Measurements from ENCODE around the gene GOLGA6L6.
"Not testable (repeated sequence)": the region's sequence is repeated elsewhere in the genome, so short reads cannot be mapped to it uniquely, and the experiment has no call there.

The GOLGA6L6 gene

DNA sequence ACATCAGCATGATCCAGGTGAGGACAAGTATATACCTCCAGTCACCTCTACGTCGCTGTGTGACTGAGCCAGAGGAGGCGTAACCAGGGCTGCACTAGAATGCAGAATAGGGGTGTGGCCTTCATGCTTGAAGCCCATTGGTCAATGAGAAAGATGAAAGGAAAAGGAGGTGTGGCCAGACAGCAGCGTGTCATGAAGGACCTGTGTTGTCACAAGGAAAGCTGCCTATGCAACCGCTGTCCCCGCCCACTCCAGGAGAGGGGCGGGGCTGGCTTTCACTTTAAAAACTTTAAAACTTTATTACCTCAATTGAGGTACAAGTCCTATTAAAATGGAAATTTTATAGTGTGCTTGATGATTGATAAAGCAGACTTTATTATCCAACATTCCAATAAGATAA, at the start of gene GOLGA6L6:
TSS of gene GOLGA6L6 (minus strand) at position 101 of the 400 bp plus-strand sequence. CDS start at position 10, 91 bp downstream.
- not testable (repeated sequence) for DNase-seq (ENCODE audit: low spot score)

DNA sequence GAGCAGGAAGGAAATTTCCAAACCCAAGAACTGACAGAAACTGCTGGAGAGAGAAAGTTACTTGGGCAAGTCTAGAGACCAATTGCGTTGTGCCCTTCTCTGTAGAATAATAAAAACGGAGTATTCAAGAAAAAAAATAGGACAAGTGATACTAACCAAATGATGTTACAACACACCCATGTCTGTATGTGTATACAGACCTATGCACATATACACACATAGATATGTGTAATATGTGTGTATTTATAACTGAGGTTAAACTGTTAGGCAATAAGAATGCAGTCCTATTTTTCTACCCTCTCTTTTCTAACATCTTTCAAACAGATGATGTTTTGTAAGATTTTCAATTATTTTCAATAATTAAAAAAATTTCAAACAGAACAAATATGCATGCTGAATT, 48.5 kb upstream of the GOLGA6L6 start:
- not testable (repeated sequence) for DNase-seq (ENCODE audit: low spot score)

DNA sequence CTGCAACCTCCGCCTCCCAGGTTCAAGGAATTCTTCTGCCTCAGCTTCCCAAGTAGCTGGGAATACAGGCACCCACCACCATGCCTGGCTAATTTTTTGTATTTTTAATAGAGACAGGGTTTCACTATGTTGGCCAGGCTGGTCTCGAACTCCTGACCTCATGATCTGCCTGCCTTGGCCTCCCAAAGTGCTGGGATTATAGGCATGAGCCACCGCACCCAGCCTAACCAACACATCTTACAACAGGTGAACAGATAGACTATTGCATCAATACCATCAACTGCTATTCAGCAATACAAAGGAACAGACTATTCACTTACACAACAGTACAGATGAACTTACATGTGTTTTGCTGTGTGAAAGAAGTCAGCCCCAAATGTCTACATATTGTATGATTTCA, 45.2 kb upstream of the GOLGA6L6 start:
- DNase-seq (ENCODE audit: low spot score), result not testable (repeated sequence)

GRCh38 chr15:20582726-20583115, 41.1 kb upstream of the GOLGA6L6 start:
- not testable (repeated sequence) for DNase-seq (ENCODE audit: low spot score)

- DNase-seq (ENCODE audit: low spot score), result not testable (repeated sequence)
These were observed 40.6 kb upstream of the GOLGA6L6 start for GRCh38 chr15:20582109-20582725.

GRCh38 chr15:20581261-20582108, 39.9 kb upstream of the GOLGA6L6 start:
- DNase-seq (ENCODE audit: low spot score), result not testable (repeated sequence)

DNA sequence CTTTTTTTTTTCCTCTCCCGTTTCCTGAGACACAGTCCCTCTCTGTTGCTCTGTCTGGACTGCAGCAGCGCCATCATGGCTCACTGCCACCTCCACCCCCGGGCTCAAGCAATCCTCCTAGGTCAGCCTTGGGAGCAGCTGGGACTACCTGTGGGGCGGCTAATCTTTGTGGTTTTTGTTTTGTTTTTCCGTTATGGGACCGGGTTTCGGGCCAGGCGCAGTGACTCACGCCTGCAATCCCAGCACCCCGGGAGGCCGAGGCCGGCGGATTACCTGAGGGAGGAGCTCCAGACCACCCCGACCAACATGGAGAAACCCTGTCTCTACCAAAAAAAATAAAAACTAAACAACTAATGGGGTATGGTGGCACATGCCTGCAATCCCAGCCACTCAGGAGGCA, 38.1 kb upstream of the GOLGA6L6 start:
- DNase-seq (ENCODE audit: low spot score), result not testable (repeated sequence)

- not testable (repeated sequence) for DNase-seq (ENCODE audit: low spot score)
These were observed 9.7 kb upstream of the GOLGA6L6 start for GRCh38 chr15:20551289-20551688.

GRCh38 chr15:20505926-20506658, 35.5 kb downstream of the GOLGA6L6 start:
- DNase-seq (ENCODE audit: low spot score), result not testable (repeated sequence)

DNA sequence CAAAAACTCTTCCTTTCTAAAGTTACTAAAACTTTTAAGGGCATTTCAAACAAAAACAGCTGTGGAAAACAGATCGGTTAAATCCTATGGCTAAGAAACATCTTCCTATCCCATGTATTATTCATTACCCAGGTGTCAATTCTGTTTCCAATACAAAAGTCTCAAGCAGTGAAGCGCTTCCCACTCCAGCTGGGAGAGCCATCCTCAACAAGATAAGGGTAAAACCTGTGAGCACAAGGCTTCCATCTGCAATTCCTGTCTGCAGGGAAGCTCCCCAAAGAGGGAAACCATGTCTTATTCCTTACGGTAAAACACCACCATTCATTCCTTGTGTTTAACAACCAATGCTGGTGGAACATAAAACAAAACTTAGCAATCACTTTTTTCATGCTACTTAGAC, 38.8 kb downstream of the GOLGA6L6 start:
- not testable (repeated sequence) for DNase-seq (ENCODE audit: low spot score)

DNA sequence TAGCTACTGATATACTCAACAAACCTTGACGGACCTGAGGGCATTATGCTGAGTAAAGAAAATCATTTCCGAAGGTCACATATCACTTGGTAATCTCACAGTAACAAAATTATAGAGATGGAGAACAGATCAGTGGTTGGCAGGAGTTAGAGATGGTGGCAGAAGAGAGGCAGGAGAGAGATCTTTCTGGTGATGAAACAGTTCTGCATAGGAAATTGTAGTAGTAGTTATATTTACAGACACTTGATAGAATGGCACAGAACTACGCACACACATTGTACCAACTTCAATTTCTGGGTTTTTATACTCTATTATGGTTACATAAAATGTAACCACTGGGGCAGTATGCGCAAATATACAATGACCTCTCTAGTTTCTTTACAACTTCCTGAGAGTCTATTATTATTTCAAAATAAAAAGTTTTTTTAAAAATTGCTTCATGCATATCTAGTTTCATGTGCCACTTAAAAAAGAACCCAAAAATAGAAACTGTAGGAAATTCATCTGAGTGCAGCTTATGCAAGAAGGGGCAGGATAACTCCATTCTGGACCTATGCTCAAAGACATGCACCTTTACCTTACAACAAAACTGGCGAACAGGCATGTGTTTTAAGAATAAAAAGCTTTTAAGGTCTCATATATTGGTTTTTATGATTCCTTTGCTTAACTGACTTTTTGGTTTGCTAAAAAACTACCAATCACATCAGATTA, 39.9 kb downstream of the GOLGA6L6 start:
- DNase-seq (ENCODE audit: low spot score), result not testable (repeated sequence)

GRCh38 chr15:20497781-20498180, 43.8 kb downstream of the GOLGA6L6 start:
- not testable (repeated sequence) for DNase-seq (ENCODE audit: low spot score)

DNA sequence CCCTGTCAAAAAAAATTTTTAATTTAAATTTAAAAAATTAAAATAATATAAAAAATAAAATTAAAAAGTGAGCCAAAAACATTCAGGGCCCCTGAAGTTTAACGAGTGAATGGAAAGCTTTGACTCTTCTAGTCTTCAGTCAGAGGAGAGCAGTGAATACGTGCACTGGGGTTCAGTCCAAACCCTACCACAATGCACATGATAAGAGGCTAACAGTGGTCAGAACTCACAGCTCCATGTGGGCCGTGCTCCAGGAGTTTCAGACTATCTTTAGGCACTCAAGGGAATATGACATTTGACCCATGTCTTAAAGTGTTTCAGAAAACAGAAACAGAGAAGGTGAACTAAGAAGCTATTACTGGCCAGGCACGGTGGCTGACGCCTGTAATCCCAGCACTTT, 48.6 kb downstream of the GOLGA6L6 start:
- DNase-seq (ENCODE audit: low spot score), result not testable (repeated sequence)

GRCh38 chr15:20492598-20492997, 49.0 kb downstream of the GOLGA6L6 start:
- not testable (repeated sequence) for DNase-seq (ENCODE audit: low spot score)

- DNase-seq (ENCODE audit: low spot score), result not testable (repeated sequence)
These were observed 52.3 kb downstream of the GOLGA6L6 start for GRCh38 chr15:20489320-20489719.

All from iPS-NIHi11 (cell line).